ENCODE data around the gene HIGD1A.

Gene HIGD1A

GRCh38 chr3:42827654-42828053 is 23.4 kb upstream of the HIGD1A start:
- TF ChIP-seq, protein P1, sequence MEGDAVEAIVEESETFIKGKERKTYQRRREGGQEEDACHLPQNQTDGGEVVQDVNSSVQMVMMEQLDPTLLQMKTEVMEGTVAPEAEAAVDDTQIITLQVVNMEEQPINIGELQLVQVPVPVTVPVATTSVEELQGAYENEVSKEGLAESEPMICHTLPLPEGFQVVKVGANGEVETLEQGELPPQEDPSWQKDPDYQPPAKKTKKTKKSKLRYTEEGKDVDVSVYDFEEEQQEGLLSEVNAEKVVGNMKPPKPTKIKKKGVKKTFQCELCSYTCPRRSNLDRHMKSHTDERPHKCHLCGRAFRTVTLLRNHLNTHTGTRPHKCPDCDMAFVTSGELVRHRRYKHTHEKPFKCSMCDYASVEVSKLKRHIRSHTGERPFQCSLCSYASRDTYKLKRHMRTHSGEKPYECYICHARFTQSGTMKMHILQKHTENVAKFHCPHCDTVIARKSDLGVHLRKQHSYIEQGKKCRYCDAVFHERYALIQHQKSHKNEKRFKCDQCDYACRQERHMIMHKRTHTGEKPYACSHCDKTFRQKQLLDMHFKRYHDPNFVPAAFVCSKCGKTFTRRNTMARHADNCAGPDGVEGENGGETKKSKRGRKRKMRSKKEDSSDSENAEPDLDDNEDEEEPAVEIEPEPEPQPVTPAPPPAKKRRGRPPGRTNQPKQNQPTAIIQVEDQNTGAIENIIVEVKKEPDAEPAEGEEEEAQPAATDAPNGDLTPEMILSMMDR (conservative IDR thresholded peaks at IDR 0.05; ENCODE audit: low read length), result no peak
- DNase-seq (ENCODE audit: low read depth), result no peak
- no peak overlapping the region for H3K4me3 ChIP-seq (ENCODE audit: low read length)

- no peak for DNase-seq (ENCODE audit: low read depth)
- TF ChIP-seq, protein P1 (conservative IDR thresholded peaks at IDR 0.05; ENCODE audit: low read length), result no peak
- no peak overlapping the region for H3K4me3 ChIP-seq (ENCODE audit: low read length)
Observed at GRCh38 chr3:42827023-42827422, 22.7 kb upstream of the HIGD1A start.

- TF ChIP-seq, protein P1 (conservative IDR thresholded peaks at IDR 0.05; ENCODE audit: low read length), result no peak
- no peak for DNase-seq (ENCODE audit: low read depth)
- no peak overlapping the region for H3K4me3 ChIP-seq (ENCODE audit: low read length)
Observed at GRCh38 chr3:42826141-42826540, 21.9 kb upstream of the HIGD1A start.

DNA sequence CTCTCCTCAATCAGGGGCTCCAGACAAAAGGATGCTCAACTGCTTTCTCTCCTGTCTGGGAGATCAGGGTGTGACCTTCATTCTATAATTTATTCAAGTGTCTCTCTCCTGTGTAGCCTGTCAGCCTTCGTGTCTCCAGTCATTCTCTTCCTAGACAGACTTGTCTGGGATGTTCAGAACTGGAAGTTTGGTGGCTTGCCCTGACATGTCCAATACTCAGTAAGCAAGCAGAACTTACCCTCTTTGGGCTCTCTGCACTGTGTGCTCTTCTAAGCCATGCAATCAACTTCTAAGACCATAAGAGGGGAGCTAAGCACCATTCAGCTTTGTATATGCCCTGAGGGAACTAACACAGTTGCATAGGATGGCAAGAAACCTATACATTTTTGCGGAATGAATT is 19.1 kb upstream of the HIGD1A start:
- DNase-seq (ENCODE audit: low read depth), result no peak
- no peak overlapping the region for H3K4me3 ChIP-seq (ENCODE audit: low read length)
- TF ChIP-seq, protein P1 (conservative IDR thresholded peaks at IDR 0.05; ENCODE audit: low read length), result no peak

- DNase-seq (ENCODE audit: low read depth), result no peak
- H3K4me3 ChIP-seq (ENCODE audit: low read length), result no peak overlapping the region
- TF ChIP-seq, protein P1 (conservative IDR thresholded peaks at IDR 0.05; ENCODE audit: low read length), result no peak
Observed at GRCh38 chr3:42822828-42823227, 18.5 kb upstream of the HIGD1A start.

DNA sequence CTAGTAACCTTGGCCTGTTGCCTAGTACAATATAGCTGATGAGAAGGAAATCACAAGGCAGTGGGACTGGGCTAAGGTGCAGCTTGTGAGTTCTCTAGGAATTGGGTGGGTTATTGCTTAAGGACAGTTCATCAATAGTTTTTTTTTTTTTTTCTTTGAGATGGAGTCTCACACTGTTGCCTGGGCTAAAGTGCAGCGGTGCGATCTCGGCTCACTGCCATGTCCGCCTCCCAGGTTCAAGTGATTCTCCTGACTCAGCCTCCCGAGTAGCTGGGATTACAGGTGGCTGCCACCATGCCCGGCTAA is 16.4 kb upstream of the HIGD1A start:
- no peak for DNase-seq (ENCODE audit: low read depth)
- no peak overlapping the region for H3K4me3 ChIP-seq (ENCODE audit: low read length)
- TF ChIP-seq, protein P1 (conservative IDR thresholded peaks at IDR 0.05; ENCODE audit: low read length), result no peak

DNA sequence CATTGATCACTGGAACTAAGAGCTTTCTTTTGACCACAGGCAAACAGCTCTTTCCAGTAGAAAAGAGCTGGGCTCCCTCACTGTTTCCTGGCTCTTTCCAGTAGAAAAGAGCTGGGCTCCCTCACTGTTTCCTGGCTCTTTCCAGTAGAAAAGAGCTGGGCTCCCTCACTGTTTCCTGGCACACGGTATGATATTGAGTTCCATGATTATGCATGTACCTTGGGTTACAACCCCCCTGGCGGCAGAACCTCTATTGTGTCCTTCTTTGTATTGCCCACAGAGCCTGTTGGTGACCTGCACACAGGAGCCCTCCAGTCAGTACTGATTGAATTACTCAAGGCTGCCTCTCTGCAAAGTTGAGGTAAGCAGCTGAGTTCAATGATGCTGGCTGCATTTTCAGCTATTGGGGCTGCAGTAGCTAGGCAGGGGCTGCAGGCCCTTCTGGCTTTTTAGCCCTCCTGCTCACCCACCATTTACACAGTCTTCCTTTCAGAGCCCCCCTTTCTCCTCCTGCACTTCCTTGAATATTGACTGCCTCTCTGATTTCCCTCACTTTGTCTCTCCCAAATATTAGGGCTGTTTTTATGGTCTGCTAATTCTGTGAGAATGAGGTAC is 15.2 kb upstream of the HIGD1A start:
- no peak overlapping the region for H3K4me3 ChIP-seq (ENCODE audit: low read length)
- TF ChIP-seq, protein P1 (conservative IDR thresholded peaks at IDR 0.05; ENCODE audit: low read length), result no peak
- no peak for DNase-seq (ENCODE audit: low read depth)
